Panc1 (cell line): ENCODE data around the gene UFD1. TPM values are rescaled to one million over a fixed set of nuclear protein-coding genes. Genes with fewer than 3 reads are reported as not detected.

Experiments
- ATAC-seq: fragments of 200-7000 bp; cut with Tn5 transposase; 2 replicates; pipeline ENCODE4 v1.9.1; 2020; ENCODE audit warnings: mild to moderate bottlenecking, moderate library complexity
- BruUV-seq: library from RNA; stranded (reverse); fragments of 400-500 nt; replicated peaks from 2 replicates; lab custom pipeline; 2021; lab: Mats Ljungman, UMichigan
- CTCF ChIA-PET: fragments of 300-600 bp; sonication (Branson Sonifier 250); formaldehyde crosslinking; loops from one replicate; lab custom pipeline; 2022; ENCODE audit warnings: antibody characterized with exemption; lab: Charles Lee
- POLR2A ChIA-PET: fragments of 300-600 bp; sonication (Branson Sonifier 250); formaldehyde crosslinking; loops from one replicate; lab custom pipeline; 2022; ENCODE audit warnings: antibody characterized with exemption; lab: Charles Lee
- DNase-seq: peaks from one replicate; pipeline ENCODE4 v3.0.0-alpha.2; 2010; ENCODE audit warnings: low read depth, low spot score
- H3K27ac ChIP-seq: 2 replicates; pipeline ENCODE4 v1.5.1; 2011; ENCODE audit warnings: mild to moderate bottlenecking, low read length, inconsistent platforms
- H3K27me3 ChIP-seq: fragments of 200-500 bp; sonication (Bioruptor generic); 2 replicates; pipeline ENCODE4 v1.6.0; 2014; ENCODE audit warnings: low read length, inconsistent platforms; ENCODE audit not compliant: control insufficient read depth, insufficient read depth
- H3K36me3 ChIP-seq: fragments of 200-500 bp; sonication (Bioruptor generic); 2 replicates; pipeline ENCODE4 v1.5.1; 2014; ENCODE audit warnings: inconsistent platforms, mild to moderate bottlenecking, low read length, moderate library complexity; ENCODE audit not compliant: control insufficient read depth, insufficient read depth
- H3K4me1 ChIP-seq: 2 replicates; pipeline ENCODE4 v1.5.1; 2011; ENCODE audit warnings: inconsistent platforms, mild to moderate bottlenecking, low read length, moderate library complexity; ENCODE audit not compliant: control insufficient read depth, insufficient read depth
- H3K4me3 ChIP-seq, 2 experiments: 2 replicates each; pipeline ENCODE4 v1.5.1; 2011 to 2012; ENCODE audit warnings: low read depth in 2 of 2, low read length in 2 of 2, mild to moderate bottlenecking in 2 of 2, inconsistent platforms in 1 of 2, moderate library complexity in 1 of 2
- H3K9me3 ChIP-seq: fragments of 200-500 bp; sonication (Bioruptor generic); 2 replicates; pipeline ENCODE4 v1.5.1; 2014; ENCODE audit warnings: low read depth, mild to moderate bottlenecking, inconsistent platforms, low read length, moderate library complexity; ENCODE audit not compliant: control insufficient read depth, insufficient read depth
- POLR2AphosphoS5 ChIP-seq: IDR thresholded peaks from 2 replicates; pipeline ENCODE4 v1.6.1; 2012; ENCODE audit warnings: mild to moderate bottlenecking, low read depth, low read length, moderate library complexity
- SIN3A ChIP-seq: IDR thresholded peaks from 2 replicates; pipeline ENCODE4 v1.6.1; 2012; ENCODE audit warnings: low read depth, mild to moderate bottlenecking, low read length, moderate library complexity, borderline replicate concordance; ENCODE audit not compliant: insufficient read depth
- TCF7L2 ChIP-seq: IDR thresholded peaks from 2 replicates; pipeline ENCODE4 v1.6.1; 2011; ENCODE audit warnings: mild to moderate bottlenecking, low read depth, low read length, inconsistent platforms
- in situ Hi-C: cut with HindIII; loops from 2 replicates; pipeline ENCODE4 v1.10.0; 2016; ENCODE audit warnings: low sequenced_read_pairs, low pct_unique_long_range_greater_than_20kb
- intact Hi-C: fragments of 100-400 bp; cut with micrococcal nuclease; formaldehyde crosslinking; loops from one replicate; pipeline ENCODE4 v1.10.0; 2022; ENCODE audit not compliant: unreplicated experiment
- total RNA-seq: library from RNA; stranded (reverse); gene quantifications from one replicate; pipeline ENCODE4 v1.2.1, GENCODE V29; 2021; ENCODE audit not compliant: unreplicated experiment
- TF ChIP-seq, protein P1 (sequence below): fragments of 450-650 bp; IDR thresholded peaks from 2 replicates; pipeline ENCODE4 v1.5.1; 2017; ENCODE audit warnings: mild to moderate bottlenecking
- TF ChIP-seq, protein P2 (sequence below), 2 experiments: IDR thresholded peaks; 2 replicates each; pipeline ENCODE4 v1.6.1; 2011 to 2012; ENCODE audit warnings: low read depth in 2 of 2, control low read depth in 1 of 2, low read length in 1 of 2, mild to moderate bottlenecking in 1 of 2, moderate library complexity in 1 of 2; ENCODE audit not compliant: insufficient read depth in 1 of 2

UFD1 gene
- total RNA-seq, 1 experiment from 2014 or later: 82.8 TPM

DNA sequence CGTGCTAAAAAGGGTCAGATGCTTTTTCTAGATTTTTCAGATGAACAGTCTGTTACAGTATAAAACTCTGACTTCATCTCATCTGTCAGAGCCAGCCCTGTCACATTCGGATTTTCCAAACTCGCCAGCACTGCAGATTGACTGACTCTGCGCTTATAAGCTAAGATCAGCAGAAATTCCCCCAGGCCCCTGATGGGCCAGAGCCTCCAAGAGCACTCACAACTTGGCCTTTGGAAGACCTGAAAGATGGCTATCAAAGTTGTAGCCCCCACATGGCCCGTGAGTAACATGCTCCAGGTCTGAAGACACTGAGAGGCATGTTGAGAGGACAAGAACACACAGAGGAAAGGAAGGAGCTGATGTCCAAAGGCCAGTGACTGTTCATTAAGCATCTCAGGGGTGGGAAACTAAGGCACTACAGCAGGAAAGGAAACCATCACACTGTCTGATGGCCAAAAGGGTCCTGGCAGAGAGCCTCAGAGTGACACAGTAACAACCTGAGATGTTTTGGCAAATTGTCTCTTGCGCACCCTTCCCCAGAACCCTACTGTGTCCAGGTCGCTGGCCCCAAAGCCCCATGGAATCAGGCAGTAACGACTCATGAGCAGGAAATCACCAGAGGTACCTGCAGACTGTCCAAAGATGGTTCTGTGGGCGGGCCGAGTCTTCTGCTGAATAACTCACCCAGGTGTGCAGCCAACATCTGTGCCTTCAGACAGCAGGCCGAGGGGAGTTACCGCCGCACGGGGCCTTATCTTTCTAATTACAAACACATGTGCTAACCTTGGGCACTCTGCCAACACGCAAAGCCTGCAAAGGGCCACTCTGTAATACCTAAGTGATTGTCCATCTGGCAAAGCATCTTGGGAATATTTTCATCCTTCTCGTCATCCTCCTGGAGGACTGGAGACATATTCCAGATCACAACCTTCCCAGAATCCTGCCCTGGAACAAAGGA, 71.1 kb downstream of the UFD1 start:
- no peak overlapping the region for H3K4me3 ChIP-seq
- H3K36me3 ChIP-seq: peaks cover 3% of the 10 kb centered on the region; the same call in 1 of the 2 replicates
- no peaks in the 10 kb centered on the region for H3K4me1 ChIP-seq
- intact Hi-C loops: no loop called here
- ChIA-PET CTCF (no interaction called here), POLR2A (no interaction called here)
- ATAC-seq (no peak), DNase-seq (no peak)
- H3K27ac ChIP-seq: no peak overlapping the region
- BruUV-seq: no TSS peak
- no peaks in the 10 kb centered on the region for H3K27me3 ChIP-seq
- in situ Hi-C loops: no loop called here
- H3K9me3 ChIP-seq: no peaks in the 10 kb centered on the region
- no peak for TF ChIP-seq TCF7L2
- TF ChIP-seq, protein P1, sequence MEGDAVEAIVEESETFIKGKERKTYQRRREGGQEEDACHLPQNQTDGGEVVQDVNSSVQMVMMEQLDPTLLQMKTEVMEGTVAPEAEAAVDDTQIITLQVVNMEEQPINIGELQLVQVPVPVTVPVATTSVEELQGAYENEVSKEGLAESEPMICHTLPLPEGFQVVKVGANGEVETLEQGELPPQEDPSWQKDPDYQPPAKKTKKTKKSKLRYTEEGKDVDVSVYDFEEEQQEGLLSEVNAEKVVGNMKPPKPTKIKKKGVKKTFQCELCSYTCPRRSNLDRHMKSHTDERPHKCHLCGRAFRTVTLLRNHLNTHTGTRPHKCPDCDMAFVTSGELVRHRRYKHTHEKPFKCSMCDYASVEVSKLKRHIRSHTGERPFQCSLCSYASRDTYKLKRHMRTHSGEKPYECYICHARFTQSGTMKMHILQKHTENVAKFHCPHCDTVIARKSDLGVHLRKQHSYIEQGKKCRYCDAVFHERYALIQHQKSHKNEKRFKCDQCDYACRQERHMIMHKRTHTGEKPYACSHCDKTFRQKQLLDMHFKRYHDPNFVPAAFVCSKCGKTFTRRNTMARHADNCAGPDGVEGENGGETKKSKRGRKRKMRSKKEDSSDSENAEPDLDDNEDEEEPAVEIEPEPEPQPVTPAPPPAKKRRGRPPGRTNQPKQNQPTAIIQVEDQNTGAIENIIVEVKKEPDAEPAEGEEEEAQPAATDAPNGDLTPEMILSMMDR: no peak
- no peak for TF ChIP-seq SIN3A
- TF ChIP-seq, protein P2, sequence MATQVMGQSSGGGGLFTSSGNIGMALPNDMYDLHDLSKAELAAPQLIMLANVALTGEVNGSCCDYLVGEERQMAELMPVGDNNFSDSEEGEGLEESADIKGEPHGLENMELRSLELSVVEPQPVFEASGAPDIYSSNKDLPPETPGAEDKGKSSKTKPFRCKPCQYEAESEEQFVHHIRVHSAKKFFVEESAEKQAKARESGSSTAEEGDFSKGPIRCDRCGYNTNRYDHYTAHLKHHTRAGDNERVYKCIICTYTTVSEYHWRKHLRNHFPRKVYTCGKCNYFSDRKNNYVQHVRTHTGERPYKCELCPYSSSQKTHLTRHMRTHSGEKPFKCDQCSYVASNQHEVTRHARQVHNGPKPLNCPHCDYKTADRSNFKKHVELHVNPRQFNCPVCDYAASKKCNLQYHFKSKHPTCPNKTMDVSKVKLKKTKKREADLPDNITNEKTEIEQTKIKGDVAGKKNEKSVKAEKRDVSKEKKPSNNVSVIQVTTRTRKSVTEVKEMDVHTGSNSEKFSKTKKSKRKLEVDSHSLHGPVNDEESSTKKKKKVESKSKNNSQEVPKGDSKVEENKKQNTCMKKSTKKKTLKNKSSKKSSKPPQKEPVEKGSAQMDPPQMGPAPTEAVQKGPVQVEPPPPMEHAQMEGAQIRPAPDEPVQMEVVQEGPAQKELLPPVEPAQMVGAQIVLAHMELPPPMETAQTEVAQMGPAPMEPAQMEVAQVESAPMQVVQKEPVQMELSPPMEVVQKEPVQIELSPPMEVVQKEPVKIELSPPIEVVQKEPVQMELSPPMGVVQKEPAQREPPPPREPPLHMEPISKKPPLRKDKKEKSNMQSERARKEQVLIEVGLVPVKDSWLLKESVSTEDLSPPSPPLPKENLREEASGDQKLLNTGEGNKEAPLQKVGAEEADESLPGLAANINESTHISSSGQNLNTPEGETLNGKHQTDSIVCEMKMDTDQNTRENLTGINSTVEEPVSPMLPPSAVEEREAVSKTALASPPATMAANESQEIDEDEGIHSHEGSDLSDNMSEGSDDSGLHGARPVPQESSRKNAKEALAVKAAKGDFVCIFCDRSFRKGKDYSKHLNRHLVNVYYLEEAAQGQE (IDR thresholded peaks at IDR 0.05; ENCODE audit: insufficient read depth in 1 of 2, low read depth in 2 of 2, low read length in 1 of 2): no peak
- no peak for TF ChIP-seq POLR2AphosphoS5

DNA sequence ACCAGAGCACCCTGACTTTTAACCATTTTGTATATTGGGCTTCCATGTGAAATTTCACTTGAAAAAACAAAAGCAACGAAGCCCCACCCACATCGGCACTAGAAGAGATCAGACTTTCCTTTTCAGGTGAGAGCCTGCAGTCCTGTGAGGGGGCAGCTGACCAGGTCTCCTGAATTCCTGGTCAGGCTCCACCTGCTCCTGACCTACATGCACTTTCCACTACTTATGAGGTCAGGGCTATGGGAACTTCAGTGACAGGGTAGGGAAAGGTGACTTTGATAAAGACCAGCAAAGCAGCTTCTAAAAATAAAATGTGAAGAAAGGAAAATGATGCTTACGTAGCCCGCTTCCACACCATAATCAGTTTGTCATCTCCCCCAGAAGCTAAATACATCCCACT, 72.1 kb downstream of the UFD1 start:
- Histone ChIP-seq H3K27ac (no peak overlapping the region), H3K9me3 (no peaks in the 10 kb centered on the region), H3K27me3 (no peaks in the 10 kb centered on the region), H3K4me3 (no peak overlapping the region), H3K36me3 (peaks cover 3% of the 10 kb centered on the region; the same call in 1 of the 2 replicates), H3K4me1 (no peaks in the 10 kb centered on the region)
- BruUV-seq: no TSS peak
- DNase-seq (no peak), ATAC-seq (no peak)
- in situ Hi-C loops (no loop called here), intact Hi-C loops (no loop called here)
- TF ChIP-seq, protein P2 (IDR thresholded peaks at IDR 0.05; ENCODE audit: insufficient read depth in 1 of 2, low read depth in 2 of 2, low read length in 1 of 2): no peak
- TF ChIP-seq TCF7L2 (no peak), POLR2AphosphoS5 (no peak), SIN3A (no peak)
- TF ChIP-seq, protein P1: no peak
- ChIA-PET POLR2A (no interaction called here), CTCF (no interaction called here)
